ENCODE data around the gene LRP6. TPM values are rescaled to one million over a fixed set of nuclear protein-coding genes. Genes with fewer than 3 reads are reported as not detected.

LRP6 gene
- polyA plus RNA-seq, 1 experiment: 18.4 TPM

DNA sequence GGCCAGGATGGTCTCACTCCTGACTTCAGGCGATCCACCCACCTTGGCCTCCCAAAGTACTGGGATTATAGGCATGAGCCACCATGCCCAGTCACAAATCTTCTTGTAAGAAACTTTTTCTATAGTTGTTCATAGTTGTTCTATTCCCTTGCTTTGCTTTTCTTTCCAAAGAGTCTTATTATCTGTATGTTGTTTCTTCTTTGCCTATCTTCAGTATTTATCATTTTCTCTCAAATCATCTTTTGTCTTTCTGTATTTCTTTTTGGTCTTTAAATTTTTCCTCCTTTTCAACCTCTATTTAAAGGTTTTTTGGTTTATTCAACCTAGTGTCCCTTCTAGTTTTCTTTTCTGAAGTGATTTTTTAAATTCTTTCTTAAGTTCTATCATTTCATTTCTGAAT is 68.7 kb downstream of the LRP6 start:
- Histone ChIP-seq H3K9me3 (ENCODE audit: control insufficient read depth, insufficient read depth, low read length) (peaks cover 3% of the 10 kb centered on the region; the same call in 1 of the 2 replicates), H3K27ac (ENCODE audit: low read depth, low read length) (no peak overlapping the region), H3K4me3 (ENCODE audit: low read depth, low read length) (no peak overlapping the region), H3K27me3 (ENCODE audit: control insufficient read depth, insufficient read depth, low read length) (no peaks in the 10 kb centered on the region)
- POLR2A ChIA-PET: no interaction called here
- no peak for DNase-seq (ENCODE audit: low read depth, low spot score)
- CTCF ChIA-PET: no interaction called here
- TF ChIP-seq, protein P1, sequence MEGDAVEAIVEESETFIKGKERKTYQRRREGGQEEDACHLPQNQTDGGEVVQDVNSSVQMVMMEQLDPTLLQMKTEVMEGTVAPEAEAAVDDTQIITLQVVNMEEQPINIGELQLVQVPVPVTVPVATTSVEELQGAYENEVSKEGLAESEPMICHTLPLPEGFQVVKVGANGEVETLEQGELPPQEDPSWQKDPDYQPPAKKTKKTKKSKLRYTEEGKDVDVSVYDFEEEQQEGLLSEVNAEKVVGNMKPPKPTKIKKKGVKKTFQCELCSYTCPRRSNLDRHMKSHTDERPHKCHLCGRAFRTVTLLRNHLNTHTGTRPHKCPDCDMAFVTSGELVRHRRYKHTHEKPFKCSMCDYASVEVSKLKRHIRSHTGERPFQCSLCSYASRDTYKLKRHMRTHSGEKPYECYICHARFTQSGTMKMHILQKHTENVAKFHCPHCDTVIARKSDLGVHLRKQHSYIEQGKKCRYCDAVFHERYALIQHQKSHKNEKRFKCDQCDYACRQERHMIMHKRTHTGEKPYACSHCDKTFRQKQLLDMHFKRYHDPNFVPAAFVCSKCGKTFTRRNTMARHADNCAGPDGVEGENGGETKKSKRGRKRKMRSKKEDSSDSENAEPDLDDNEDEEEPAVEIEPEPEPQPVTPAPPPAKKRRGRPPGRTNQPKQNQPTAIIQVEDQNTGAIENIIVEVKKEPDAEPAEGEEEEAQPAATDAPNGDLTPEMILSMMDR (IDR thresholded peaks at IDR 0.05; ENCODE audit: low read depth, low read length): no peak

DNA sequence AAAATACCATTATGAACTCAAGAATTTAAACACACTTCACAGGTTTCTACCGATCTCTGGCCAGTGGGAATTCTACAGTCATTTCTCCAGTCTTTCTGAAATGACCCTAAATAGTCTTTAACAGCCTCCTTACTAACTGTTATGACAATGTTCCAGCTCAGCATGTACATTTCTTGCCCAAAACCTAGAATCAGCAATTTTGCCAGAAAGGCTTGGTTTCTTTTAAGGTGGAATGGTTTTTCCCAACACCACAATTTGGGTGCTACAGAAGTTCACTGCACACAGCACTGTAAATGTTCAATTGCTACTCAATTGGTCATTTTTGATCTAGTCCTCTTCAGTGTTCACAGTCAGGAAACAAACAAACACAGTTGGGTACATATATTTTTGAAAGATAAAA is 69.7 kb downstream of the LRP6 start:
- Histone ChIP-seq H3K27me3 (ENCODE audit: control insufficient read depth, insufficient read depth, low read length) (no peaks in the 10 kb centered on the region), H3K27ac (ENCODE audit: low read depth, low read length) (no peak overlapping the region), H3K4me3 (ENCODE audit: low read depth, low read length) (no peak overlapping the region), H3K9me3 (ENCODE audit: control insufficient read depth, insufficient read depth, low read length) (peaks cover 3% of the 10 kb centered on the region; the same call in 1 of the 2 replicates)
- TF ChIP-seq, protein P1 (IDR thresholded peaks at IDR 0.05; ENCODE audit: low read depth, low read length): no peak
- ChIA-PET POLR2A (no interaction called here), CTCF (no interaction called here)
- DNase-seq (ENCODE audit: low read depth, low spot score): no peak

DNA sequence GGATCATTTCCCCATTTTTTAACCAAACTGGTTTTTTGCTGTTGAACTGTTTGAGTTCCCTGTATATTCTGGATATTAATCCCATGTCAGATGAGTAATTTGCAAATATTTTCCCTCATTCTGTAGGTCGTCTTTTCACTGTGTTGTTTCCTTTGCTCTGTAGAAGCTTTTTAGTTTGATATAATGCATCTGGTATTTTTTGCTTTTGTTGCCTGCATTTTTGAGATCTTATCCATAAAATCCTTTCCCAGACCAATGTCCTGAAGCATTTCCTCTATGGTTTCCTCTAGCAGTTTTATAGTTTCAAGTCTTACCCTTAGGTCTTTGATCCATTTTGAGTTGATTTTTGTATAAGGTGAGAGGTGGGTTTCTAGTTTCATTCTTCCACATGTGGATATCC is 71.3 kb downstream of the LRP6 start:
- Histone ChIP-seq H3K9me3 (ENCODE audit: control insufficient read depth, insufficient read depth, low read length) (peaks cover 3% of the 10 kb centered on the region; the same call in 1 of the 2 replicates), H3K27ac (ENCODE audit: low read depth, low read length) (no peak overlapping the region), H3K4me3 (ENCODE audit: low read depth, low read length) (no peak overlapping the region), H3K27me3 (ENCODE audit: control insufficient read depth, insufficient read depth, low read length) (no peaks in the 10 kb centered on the region)
- CTCF ChIA-PET: no interaction called here
- TF ChIP-seq, protein P1 (IDR thresholded peaks at IDR 0.05; ENCODE audit: low read depth, low read length): no peak
- no peak for DNase-seq (ENCODE audit: low read depth, low spot score)
- POLR2A ChIA-PET: no interaction called here

DNA sequence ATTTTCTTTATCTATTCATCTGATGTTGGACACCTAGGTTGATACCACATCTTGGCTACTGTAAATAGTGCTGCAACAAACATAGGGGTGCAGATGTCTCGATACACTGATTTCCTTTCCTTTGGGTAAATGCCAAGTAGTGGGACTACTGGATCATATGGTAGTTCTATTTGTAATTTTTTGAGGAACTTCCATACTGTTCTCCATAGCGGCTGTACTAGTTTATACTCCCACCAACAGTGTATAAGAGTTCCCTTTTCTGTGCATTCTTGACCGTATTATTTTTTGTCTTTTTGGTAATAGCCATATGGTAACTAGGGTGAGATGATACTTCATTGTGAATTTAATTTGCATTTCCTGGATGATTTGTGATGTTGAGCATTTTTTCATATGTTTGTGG is 71.8 kb downstream of the LRP6 start:
- CTCF ChIA-PET: no interaction called here
- no peak for DNase-seq (ENCODE audit: low read depth, low spot score)
- no peaks in the 10 kb centered on the region for H3K27me3 ChIP-seq (ENCODE audit: control insufficient read depth, insufficient read depth, low read length)
- peaks cover 3% of the 10 kb centered on the region; the same call in 1 of the 2 replicates for H3K9me3 ChIP-seq (ENCODE audit: control insufficient read depth, insufficient read depth, low read length)
- TF ChIP-seq, protein P1 (IDR thresholded peaks at IDR 0.05; ENCODE audit: low read depth, low read length): no peak
- H3K27ac ChIP-seq (ENCODE audit: low read depth, low read length): no peak overlapping the region
- H3K4me3 ChIP-seq (ENCODE audit: low read depth, low read length): no peak overlapping the region
- POLR2A ChIA-PET: no interaction called here

DNA sequence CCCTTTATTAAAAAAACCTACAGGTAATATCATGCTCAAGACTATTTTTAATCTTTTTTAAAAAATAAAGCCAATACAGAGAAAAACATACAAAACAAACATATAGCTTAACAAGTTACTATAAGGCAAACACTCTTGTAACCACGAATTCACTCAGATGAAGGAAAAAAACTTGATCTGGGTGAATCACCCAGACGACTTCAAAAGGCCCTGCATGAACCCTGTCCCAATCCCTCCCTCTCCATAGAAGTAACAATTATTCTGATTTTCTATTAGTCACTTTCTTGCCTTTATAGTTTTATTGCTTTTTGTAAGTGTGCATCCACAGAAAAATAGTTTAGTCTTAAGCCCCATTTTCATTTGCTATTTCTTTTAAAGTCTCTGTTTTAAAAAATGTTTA is 72.6 kb downstream of the LRP6 start:
- Histone ChIP-seq H3K4me3 (ENCODE audit: low read depth, low read length) (no peak overlapping the region), H3K27ac (ENCODE audit: low read depth, low read length) (no peak overlapping the region), H3K27me3 (ENCODE audit: control insufficient read depth, insufficient read depth, low read length) (no peaks in the 10 kb centered on the region), H3K9me3 (ENCODE audit: control insufficient read depth, insufficient read depth, low read length) (peaks cover 3% of the 10 kb centered on the region; the same call in 1 of the 2 replicates)
- TF ChIP-seq, protein P1 (IDR thresholded peaks at IDR 0.05; ENCODE audit: low read depth, low read length): no peak
- ChIA-PET CTCF (no interaction called here), POLR2A (no interaction called here)
- DNase-seq (ENCODE audit: low read depth, low spot score): no peak
